ENCODE results near the gene GPR157.
"Not testable (repeated sequence)": the region's sequence is repeated elsewhere in the genome, so short reads cannot be mapped to it uniquely, and the experiment has no call there.

Gene GPR157

GRCh38 chr1:9128520-9129265 lies at the start of gene GPR157:
Gene GPR157, minus strand, starts transcription at chr1:9129102. Its CDS starts 75 bp downstream, at chr1:9129027.
- DNase-seq = no peak

- DNase-seq = no peak
These were observed 45.9 kb upstream of the GPR157 start for GRCh38 chr1:9174762-9175161.

- DNase-seq = no peak
These were observed 45.3 kb upstream of the GPR157 start for GRCh38 chr1:9174243-9174642.

- DNase-seq = no peak
These were observed 40.8 kb upstream of the GPR157 start for GRCh38 chr1:9169601-9170137.

- no peak for DNase-seq
These were observed 38.7 kb upstream of the GPR157 start for GRCh38 chr1:9167638-9168037.

- DNase-seq = no peak
These were observed 37.7 kb upstream of the GPR157 start for GRCh38 chr1:9166289-9167235.

GRCh38 chr1:9165396-9165795 lies 36.5 kb upstream of the GPR157 start:
- no peak for DNase-seq

GRCh38 chr1:9164919-9165318 lies 36.0 kb upstream of the GPR157 start:
- no peak for DNase-seq

- DNase-seq = no peak
These were observed 35.6 kb upstream of the GPR157 start for GRCh38 chr1:9164532-9164900.

- DNase-seq = no peak
These were observed 33.1 kb upstream of the GPR157 start for GRCh38 chr1:9161963-9162362.

- DNase-seq = no peak
These were observed 32.4 kb upstream of the GPR157 start for GRCh38 chr1:9161342-9161741.

GRCh38 chr1:9160079-9160717 lies 31.3 kb upstream of the GPR157 start:
- no peak for DNase-seq

GRCh38 chr1:9155879-9156278 lies 27.0 kb upstream of the GPR157 start:
- no peak for DNase-seq

- DNase-seq = not testable (repeated sequence)
These were observed 26.5 kb upstream of the GPR157 start for GRCh38 chr1:9155405-9155804.

- no peak for DNase-seq
These were observed 24.2 kb upstream of the GPR157 start for GRCh38 chr1:9153152-9153551.

- no peak for DNase-seq
These were observed 23.6 kb upstream of the GPR157 start for GRCh38 chr1:9152535-9152934.

GRCh38 chr1:9151328-9151860 lies 22.5 kb upstream of the GPR157 start:
- no peak for DNase-seq

GRCh38 chr1:9150582-9151327 lies 21.9 kb upstream of the GPR157 start:
- DNase-seq = no peak

GRCh38 chr1:9149837-9150581 lies 21.1 kb upstream of the GPR157 start:
- DNase-seq = no peak

GRCh38 chr1:9149151-9149550 lies 20.2 kb upstream of the GPR157 start:
- no peak for DNase-seq

GRCh38 chr1:9146156-9146555 lies 17.3 kb upstream of the GPR157 start:
- DNase-seq = no peak

GRCh38 chr1:9145714-9146113 lies 16.8 kb upstream of the GPR157 start:
- no peak for DNase-seq
